ENCODE results near the gene PLB1.

Gene PLB1

DNA sequence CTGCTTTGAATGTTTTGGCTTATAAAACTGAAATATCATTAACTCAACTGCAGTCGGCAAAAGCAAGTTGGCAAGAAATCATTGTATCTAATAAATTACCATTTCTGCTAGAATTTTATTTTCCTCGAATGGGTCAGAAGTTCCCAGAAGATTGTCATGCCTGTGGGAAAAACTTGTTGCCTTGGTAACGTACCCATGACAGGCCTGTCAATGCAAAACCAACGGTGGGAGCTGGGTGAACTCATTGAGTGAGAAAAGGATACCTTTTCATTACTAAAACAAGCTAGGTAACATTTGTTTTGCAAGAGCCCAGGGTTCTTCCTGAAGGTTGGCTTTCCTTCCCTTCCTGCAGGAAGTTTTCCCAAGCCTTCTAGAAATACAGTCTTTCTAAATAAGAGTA, 9.5 kb downstream of the PLB1 start:
- DNase-seq = no peak

DNA sequence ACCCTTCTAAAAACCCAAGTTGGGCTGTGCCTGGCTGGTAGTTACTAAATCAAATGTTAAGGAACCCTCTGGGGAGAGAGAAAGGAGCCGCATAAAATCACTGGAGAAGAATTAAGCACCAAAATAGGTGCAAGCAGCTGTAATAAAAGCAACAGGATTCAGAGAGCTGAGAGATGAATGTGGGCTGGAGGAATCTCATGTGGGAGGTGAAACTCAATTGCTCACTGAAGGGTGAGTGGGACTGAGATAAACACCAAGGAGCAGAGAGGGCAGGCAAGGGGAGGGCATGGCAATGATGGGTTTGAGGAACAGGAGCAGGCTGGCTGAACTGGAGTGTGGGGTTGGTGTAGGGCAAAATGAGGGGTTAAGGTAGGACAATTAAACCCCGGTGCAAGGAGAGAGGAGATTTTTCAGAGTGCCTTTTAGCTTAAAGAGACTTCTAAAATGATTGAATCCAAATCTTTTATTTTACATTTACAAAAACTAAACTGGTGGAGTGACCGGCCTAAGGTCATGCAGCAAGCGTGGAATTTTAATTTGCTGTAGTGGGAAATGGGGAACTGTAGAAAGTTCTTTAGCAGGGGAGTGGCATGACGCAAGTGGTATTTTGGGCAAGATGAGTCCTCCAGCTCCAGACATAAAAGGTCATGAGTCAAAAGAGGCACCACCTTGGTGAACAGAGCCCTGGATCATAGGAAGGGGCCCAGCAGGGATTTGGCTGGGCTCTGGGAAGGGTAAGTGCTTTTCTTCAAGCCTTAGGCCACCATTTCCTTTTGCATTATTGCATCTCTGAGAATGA, 10.5 kb downstream of the PLB1 start:
- DNase-seq = no peak

DNA sequence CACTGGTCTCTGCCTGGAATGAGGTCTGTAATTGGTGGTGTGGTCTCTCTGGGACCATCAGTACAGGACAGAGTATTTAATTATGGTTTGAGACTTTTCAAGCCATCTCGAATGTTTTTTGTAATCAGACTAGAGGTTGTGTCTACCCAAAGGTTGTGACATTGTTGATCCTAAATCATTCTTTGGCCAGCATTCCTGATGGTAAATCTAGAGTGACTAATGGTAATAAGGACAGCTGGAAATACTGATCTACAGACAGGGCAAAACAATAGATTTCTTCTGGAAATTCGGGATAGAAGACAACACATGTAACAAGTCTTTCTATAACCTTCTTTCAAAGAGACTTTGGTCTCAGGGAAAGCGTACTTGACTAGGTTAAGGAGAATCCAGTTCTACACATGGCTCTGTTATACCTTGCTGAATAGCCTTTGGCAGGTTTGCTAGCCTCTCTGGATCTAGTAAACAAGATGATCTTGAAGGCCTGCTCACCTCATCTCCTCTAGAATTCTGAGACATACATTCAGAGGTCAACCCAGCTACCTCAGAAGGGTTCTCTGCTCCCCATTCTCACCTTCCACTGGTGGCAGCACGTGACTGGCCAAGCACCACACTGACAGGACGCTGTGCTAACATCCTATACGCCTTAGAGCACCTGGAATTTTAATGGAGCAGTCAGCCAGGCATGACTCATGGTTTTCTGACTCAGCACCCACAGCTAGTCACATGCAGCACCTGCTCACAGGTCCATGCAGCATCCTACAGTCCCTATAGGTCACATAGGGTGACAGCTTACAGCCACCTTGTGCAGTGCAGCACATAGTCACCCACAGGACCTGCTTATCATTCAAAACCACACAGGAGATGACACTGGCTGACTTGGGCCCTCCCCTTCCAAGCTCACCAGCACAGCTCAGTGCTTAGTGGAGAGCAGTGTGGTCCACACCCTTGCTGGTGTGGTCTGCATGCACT, 12.2 kb downstream of the PLB1 start:
- no peak for DNase-seq

DNA sequence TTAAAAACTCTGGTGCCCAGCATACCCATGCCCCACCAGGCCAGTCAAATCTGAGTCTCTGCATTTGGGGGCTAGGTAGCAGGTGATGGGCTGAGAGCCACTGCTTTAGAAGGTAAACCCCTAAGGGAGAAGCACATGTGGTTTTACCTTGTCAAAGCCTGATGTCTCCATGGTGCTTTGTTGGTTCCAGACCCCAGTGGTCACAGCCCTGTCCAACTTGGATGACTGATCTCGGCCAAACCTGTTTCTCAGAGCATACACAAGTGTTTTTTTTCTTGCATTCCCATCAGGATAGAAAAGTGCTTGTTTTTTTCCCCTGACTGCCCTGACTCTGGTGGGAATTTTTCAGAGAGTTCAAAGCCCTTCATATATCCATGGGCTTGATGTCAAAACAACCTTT, 13.5 kb downstream of the PLB1 start:
- no peak for DNase-seq

DNA sequence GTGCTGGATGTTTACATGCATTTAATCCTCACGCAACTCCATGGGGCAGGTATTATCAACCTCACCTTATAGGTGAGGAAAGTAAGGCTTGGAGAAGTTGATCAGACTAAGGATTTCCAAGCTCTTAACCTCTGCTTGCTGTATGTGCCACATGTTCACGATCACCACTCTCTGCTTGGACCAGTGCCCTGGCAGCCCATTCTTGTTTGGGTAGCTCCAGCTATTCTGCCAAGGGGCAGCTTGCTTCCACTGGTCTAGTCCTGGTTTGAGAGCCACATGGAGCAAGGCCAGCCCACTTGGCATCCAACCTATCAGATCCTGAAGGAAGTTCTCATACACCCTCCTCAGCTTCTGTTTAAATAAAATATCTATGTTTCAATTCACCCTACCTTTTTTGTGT, 14.3 kb downstream of the PLB1 start:
- no peak for DNase-seq

DNA sequence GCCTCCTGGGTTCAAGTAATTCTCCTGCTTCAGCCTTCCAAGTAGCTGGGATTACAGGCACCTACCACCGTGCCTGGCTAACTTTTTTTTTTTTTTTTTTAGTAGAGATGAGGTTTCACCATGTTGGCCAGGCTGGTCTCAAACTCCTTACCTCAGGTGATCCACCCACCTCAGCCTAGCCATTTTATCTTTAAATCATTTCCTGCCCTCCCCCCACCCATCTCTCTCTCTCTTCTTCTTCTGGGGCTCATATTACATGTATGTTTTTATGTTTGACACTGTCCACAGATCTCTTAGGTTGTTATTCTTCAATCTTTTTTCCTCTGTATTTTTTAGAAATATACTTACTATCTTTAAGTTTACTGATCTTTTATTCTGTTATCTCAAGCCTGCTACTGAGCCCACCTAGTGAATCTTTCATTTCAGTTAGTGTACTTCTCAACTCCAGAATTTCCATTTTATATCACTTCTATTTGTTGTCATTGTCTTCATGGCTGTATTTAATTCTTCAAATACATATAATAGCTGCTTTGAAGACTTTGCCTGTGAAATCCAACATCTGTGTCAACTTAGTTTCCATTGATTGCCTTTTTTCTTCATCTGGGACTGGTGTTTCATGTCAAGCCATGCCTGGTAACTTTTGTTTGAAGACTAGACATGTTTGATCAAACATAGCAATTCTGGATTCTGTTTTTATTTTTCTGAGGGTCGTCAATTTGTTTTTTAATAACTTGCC, 16.2 kb downstream of the PLB1 start:
- DNase-seq = no peak

DNA sequence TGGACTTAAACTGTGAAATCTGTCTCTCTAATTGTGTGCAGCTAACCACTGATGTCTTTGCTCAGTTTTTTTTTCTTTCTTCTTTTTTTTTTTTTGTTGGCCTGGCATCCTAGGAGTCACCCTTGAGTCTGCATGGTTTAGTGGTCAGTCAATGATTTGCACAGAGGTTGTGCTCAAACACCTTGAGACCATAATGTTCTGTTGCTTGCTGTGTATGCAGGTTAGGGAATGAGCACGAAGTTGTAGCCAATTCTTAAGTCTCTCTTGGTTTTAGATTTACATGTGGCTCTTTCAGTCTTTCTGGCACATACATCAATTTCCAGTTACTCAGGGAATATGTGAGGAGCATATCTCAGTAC, 16.7 kb downstream of the PLB1 start:
- no peak for DNase-seq

DNA sequence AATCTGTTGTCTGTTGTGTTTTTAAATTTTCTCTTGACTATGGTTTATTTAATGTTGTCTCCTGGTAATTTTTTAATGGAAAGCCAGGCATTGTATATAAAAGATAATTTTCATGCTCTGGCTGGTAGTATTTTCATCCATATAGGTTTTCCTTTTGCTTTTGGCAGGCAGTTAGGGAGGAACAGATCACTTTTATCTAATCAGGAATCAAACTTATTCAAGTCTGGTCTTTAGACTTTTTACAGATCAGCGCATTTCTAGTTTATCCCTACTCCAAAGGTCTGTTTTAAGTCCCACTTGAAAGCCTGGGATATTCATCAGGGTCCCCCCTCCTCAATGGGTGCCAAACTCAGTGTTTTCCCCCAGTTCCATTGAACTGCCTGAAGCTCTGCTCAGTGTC, 17.2 kb downstream of the PLB1 start:
- DNase-seq = no peak

DNA sequence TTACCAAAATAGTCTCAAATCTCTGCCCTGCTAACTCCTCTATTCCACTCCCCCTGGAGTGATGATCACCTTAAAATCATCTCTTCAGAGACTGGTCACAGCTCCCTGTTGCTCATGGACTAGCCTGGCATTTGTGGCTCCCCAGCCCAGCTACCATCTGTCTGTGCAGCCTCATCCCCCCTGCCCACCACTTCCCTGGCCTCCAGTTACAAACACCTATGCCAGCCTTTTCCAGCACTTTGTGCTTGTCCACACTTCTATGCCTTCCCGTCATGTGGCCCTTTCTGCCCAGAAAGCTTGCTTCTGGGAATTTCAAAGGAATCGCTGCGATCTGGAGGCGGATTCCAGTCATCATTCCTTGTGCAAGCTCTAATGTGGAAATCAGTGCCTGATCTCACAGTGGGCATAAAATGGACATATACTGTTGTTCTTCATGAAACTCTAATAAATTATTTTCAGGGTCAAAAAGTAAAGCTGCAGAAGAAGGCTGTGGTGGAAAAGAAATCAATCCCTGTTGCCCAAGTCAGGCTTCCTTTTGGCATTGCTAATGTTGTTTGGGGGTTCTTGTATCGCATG, 19.4 kb downstream of the PLB1 start:
- no peak for DNase-seq

DNA sequence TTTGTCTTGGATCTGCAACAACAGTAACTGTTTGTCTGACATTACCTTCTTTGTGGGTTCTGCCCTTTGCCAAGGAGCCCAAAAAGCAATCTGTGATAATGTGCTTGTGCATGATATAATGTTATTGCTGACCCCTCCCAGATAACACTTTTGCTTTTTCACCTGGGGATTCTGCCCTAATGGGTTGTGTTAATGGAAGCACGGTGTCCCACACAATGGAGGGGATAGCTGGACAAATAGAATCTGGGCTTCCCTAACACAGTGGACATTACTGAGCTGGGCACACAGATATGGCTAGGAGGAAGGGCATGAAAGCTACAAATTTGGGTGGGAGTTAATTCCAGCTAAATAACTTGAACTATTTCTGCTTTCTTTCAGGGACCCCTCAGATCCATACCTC, 20.6 kb downstream of the PLB1 start:
- no peak for DNase-seq

DNA sequence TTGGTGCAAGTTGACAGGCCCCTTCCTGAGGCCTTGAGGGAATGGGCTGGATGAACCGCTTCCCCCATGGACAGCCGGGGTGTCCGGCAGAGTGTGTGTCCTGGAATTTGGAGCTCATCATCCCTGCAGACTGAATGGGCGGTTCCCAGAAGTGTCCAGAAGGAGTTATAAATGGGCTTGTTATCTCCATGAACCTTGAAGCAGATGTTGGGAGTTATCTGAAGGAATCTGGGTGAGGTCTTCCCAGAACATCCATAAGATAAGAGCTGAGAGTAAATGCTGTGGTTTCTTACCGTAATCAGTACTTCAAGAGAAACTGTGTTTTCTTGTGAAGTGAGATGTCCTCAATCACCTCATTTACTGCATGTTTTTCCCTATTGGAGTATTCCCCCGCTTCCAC, 21.1 kb downstream of the PLB1 start:
- no peak for DNase-seq

DNA sequence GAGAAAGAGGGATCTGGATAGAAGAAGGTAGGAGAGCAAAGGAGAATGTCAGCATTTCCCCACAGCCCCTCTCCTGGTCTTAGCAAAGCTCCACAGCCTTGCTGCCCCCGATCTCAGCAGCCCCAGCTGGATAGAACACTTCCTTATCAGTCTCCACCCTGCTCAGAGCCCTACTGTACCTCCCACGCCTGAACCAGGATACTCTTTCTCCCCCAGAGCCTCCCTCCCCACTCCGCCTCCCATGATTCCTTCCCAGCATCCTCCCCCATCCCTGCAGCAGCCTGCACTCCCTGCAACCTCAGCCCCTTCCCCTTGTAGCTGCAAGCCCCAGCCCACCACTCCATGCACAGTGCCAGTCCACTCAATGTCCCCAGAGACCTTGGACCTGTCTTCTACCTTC, 25.8 kb downstream of the PLB1 start:
- no peak for DNase-seq

DNA sequence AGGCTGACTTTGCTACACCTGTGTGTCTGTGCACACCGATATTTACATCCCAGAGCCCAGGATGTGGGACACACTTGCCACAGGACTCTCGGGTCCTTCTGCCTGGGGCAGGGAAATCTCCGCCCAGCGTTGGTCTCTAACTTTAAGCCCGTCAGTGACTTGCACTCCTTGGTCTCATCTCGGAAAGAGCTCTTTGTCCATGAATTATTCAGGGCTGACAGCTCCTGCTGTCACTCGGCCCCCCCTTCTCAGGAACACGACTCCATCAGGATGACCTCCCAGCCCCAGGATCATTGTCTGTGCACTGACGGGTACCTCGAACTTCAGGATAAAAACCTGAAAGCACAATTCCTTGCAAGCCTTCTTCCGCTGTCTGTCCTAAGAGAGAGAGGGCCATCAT, 26.6 kb downstream of the PLB1 start:
- DNase-seq = no peak

DNA sequence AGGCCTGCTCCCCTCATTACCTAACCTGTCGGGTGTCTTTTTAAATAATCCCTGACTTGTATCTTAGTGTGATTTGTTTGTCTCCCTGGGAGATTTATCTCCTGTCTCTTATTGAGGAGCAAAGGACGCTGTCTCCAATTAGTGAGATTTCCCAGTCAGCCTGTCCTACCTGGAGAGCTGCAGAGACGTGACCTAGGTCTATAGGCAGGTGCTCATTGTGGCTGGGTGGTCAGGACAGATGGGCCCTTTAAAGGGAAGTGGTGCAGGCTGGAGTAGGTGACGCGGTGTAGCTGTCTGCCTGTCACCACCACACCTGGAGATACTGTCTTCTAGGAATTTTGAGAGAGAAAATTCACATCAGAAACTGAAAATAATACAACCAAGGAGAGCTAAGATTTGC, 28.0 kb downstream of the PLB1 start:
- DNase-seq = no peak

DNA sequence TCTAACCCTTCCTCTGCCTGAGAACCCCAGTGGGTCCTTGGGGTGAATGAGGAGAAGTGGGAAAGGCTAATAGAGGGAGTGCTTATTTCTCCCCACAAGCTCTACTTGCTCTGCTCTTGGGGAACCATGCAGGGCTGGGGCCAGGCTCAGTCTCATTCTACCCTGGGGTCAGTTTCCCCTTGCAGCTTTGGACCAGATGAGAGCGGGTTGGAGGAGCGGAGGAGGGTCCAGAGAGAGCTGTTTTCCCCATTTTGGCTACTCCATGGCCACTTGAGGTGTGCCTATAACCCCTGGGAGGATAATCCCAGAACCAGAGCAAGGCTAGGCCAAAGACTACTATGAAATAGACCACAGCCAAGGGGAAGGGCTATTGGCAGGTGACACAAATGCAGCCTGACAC, 29.6 kb downstream of the PLB1 start:
- no peak for DNase-seq

DNA sequence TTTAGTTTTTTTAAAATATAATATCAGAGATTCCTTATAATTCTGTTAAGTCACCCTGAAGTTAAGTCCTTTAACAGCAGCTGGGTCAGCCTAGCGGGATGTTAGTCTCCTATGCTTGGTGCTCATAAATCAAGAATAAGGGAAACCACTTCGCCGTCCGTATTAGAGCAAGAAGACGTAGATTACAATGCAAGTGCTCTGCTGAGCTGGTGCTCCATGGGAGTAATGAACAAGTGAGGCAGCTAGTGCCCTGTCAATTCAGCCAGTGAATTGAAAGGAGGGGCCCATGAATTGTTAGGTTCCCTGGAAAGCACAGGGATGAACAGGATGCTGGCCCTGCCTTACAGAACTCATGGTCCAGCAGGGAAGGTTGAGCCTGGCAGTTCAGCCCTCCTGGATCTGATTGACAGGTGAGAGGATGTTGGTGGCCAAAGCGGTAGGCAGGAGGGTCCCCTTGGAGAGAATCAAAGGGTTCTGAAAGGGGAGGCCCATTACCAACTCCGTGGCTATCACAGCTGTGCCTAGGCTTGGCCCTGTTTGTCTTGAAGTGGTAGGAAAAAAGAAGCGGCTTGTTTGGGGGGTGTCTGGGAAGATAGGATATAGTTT, 30.8 kb downstream of the PLB1 start:
- no peak for DNase-seq

DNA sequence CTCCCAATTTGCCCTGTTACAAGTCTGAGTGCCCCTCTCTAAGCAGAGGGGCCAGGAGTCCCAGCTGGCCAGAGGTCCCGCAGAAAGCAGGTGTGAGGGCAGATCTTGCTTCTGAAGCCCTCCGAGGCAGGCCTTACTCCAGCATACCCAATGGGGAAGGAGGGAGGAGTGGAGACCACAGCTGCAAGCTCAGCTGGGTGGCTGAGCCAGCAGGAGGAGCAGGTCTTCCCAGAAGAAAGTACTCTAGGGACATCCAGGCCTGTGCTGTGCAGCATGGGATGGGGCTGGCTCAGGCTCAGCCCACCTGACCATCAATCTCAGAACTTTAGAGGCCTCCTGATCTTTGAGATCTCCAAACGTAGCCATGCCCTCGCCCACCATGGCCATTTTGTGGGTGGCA, 31.3 kb downstream of the PLB1 start:
- DNase-seq = no peak

DNA sequence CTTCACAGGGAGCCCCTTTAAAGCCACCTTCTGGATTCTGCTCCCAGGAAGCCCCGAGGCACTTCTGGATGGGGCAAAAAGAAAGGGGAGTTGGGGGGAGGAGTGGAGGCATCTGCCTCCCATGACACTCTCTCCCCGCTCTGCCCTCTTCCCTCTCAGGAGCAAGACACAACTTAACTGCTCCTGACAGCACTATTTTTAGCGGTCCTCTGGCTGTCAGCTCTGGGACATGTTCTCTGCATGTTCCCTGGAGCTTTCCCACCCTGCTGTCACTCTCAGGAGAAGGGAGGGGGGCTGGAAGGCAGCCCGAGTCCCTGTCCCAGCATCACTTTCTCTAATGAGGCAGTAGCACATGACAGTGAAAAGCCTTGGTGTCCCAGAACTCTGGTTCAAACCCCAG, 32.3 kb downstream of the PLB1 start:
- DNase-seq = no peak

DNA sequence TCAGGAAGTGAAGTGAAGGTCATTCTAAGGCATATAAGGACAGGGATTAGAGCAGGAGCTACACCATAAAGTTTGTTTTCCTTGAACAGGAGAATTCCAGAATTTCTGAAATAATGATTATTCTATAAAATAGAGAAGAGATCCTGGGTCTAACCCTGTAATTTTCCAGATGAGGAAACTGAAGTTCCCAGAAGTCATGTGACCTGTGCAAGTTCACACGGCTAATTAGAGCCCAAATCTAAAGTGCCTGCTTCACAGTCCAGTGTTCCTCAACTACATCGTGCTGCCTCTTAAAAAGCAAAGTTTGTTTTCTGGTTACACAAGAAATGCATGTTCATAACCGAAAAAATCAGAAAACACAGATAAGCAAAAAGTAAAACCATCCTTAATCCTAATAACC, 34.9 kb downstream of the PLB1 start:
- DNase-seq = no peak

DNA sequence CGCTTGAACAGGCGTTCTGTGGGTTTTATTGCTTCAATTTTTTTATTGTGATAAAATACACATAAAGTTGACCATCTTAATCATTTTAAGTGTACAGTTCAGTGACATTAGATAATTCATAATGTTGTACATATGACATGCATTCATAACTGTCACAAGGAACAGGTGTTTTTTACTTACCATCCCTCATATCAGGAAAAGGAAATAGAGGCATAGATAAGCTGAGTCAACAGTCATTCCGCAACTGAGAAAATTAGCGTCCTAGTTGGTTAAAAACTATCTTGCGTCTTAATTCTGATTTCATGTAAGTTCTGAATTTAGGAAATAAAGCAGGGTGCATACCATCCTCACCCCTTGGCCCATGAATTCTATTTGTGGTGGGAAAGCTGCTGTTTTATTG, 36.5 kb downstream of the PLB1 start:
- no peak for DNase-seq

DNA sequence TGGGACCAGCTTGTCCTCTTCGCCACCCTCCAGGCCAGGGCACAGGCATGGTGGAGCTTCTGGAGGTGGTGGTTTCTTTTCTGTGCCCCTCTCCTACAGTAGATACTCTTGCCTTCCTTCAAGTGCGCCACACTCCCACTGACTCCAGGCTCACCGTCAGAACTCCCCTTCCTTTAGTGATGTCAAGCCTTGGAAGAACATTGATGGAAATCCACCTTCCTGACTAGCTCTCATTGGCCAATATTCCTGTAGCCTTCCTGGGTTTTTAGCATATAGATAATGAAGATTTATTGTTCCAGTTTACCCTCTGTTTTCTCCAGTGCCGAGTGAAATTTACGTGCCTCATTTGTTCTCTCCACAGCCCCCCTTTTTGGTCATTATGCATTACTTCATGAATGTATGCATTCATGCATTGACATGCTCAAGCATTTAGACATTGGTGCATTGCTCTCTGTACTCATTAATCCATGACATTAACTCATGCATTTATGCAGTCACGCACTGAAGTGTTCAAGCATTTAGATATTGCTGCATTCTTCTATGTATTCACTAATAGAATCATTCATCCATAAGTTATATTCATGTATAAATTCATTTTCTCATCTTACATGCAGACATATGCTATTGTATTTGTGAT, 37.3 kb downstream of the PLB1 start:
- DNase-seq = no peak

DNA sequence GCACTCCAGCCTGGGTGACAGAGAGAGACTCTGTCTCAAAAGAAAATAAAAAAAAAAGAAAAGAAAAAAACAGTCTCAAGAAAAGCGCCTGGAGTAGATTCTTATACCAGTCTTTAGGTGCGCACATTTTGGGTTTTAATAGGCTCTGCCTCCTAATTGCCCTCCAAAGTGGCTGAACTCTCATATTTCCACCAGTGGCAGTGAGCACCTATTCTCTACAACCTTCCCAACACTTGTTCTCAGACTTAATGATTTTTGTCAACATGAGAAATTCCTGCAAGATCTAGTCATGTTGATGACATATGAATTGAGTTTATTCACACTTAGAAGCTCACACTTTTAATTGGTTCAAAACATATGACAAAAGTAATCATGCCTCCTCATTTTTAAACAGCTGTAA, 39.0 kb downstream of the PLB1 start:
- DNase-seq = no peak

All from activated naive CD4-positive, alpha-beta T cell (primary cell).